GM19239 (cell line): ENCODE measurements around the gene SPO11.
"Not testable (repeated sequence)": the region's sequence is repeated elsewhere in the genome, so short reads cannot be mapped to it uniquely, and the experiment has no call there.

ENCODE experiments used
- DNase-seq: peaks from one replicate; pipeline ENCODE4 v3.0.0; 2011; ENCODE audit warnings: low spot score; ENCODE audit not compliant: insufficient read length
- FAIRE-seq: peaks from 2 replicates; lab custom pipeline; 2011; peaks lifted over from hg19 to GRCh38; lab: Jason Lieb, UNC

The SPO11 gene

DNA sequence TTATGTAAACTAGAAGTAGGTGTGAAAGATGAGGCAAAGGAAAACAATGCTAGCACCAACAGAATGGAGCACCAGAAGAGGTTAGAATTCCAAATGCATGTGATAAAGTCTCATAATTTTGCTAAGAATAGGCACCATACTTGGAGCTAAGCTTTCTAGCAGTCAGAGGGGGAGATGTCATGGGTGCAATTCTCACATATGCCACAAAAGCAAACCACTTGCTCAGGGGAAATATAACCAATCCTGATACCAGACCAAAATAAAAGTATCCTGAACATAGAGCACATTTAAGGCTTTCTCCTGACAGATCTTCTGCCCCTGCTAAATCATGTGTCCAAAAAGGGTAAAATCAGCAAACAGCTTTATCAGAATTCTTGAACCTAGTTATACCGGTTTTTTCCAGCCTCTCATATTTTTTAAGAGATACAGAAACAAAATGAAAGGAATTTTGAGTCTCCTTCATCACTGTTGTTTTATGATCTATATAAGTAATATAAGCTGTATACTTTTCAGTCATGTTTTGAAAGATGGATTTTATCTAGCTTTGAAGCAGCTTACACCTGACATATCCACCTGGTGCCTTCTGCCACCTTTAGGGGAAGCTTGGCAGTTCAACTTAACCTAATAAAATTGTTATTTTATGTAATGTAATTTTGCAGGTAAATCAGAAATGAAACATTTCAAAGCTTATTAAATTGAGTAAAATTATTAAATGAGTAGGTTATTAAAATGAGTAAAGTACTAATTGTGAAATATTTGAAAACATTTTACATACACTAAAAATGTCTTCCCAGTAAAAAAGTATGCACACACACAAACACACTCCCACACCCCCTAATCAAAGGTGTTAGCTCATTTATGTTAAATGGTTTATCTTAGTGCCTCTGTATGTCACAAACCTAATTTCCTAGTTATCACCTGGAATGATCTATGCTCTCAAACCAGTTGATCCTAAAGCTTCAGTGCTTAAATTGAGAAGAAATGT is 2.8 kb downstream of the SPO11 start:
- FAIRE-seq (no peak), DNase-seq (no peak)

DNA sequence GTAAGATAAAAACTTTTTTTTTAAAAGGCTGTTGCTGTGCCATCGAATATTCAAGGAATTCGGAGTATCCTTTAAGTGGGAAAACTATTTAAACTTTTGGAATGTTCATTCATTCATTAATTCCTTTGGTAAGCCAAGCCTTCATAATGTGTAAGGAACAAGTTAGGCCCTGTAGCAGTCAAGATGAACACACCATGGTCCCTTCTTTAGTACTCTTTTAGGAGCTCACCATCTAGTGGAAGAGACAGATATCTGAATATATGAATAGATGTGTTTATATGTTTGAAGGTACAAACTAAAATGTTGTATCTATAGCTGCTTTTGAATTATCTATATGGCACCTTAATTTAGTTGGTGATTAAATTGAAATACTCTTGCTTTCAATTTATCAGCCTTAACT is 5.8 kb downstream of the SPO11 start:
- FAIRE-seq (no peak), DNase-seq (no peak)

DNA sequence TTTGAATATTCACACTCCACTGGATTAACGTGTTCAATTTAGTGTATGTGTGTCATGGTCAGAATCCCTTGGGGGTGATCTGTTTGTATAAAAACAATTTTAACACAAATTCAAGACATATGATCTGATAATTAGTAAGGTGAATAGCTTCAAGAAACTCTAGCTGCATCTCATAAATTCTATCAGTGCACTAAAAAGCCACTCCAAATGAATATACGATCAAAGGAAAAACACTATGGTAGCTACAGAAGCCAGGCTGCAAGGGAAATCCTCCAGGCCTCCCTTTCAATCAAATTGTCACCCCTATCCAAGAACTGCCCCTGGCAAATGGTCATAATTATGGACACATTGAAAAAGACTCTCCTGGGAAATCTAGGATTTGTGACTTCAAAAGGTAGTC is 12.1 kb downstream of the SPO11 start:
- FAIRE-seq, result no peak
- no peak for DNase-seq

DNA sequence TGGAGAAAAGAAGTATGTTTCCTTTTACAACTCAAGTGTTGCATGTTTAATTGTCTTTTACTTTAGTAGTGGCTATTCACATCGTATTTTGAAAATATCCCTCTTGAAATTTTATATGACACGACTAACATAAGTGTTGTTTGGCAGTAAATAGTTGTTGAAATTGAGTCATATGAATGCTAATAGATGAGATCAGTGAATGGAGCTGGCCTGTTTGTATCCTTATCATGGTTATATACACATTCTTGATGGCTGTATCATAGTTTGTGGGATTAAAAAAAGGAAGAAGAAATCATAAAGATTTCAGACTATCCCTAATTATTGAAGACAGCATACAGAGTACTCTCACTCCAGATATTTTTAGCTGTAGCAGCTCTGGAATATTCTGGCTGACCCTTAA is 13.2 kb downstream of the SPO11 start:
- no peak for FAIRE-seq
- DNase-seq, result no peak

DNA sequence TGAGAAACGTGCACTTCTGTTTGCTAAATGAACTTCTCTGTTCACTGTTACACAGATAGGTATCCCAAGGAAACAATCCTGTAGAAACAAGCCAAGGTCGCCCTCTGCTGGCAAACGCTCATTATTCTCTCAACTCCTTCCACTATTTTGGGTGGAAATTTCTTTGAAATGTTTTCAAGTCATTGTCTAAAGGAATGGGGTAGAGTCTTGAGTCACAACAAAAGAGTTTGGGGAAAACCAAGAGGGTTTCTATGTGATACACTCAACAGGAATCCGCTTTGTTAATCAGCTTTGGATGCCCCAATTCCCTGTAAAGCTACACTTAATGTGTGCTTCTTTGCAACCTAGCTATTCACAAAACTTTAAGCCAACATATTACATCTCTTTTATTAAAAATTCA is 16.9 kb downstream of the SPO11 start:
- DNase-seq, result no peak
- peak; percentile 88 for FAIRE-seq

DNA sequence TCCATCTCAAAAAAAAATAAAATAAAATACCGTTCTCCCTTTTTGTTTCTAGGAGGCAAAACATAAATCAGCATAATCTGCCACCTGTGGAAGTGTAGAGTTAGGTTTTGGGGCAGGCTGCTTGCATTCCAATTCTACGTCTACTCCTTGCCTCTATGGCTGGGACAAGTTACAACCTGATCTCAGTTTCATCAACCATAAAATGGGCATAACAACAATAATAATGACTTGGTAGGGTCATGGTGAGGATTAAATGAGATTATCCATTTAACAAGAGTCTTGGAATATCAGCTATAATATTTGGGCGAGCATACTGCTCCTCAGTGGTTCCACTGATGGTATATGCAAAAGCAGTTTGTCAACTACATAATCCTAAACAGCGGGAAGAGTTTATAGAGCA is 17.8 kb downstream of the SPO11 start:
- FAIRE-seq (no peak), DNase-seq (no peak)

DNA sequence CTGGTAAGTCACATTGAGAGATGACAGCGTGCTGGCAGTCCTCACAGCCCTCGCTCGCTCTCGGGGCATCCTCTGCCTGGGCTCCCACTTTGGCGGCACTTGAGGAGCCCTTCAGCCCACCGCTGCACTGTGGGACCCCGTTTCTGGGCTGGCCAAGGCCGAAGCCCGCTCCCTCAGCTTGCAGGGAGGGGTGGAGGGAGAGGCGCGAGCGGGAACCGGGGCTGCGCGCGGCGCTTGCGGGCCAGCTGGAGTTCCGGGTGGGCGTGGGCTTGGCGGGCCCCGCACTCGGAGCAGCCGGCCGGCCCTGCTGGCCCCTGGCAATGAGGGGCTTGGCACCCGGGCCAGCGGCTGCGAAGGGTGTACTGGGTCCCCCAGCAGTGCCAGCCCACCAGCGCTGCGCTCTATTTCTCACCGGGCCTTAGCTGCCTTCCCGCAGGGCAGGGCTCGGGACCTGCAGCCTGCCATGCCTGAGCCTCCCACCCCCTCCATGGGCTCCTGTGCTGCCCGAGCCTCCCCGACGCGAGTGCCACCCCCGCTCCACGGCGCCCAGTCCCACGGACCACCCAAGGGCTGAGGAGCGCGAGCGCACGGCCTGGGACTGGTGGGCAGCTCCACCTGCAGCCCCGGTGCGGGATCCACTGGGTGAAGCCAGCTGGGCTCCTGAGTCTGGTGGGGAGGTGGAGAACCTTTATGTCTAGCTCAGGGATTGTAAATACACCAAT is 18.8 kb downstream of the SPO11 start:
- not testable (repeated sequence) for FAIRE-seq, DNase-seq

DNA sequence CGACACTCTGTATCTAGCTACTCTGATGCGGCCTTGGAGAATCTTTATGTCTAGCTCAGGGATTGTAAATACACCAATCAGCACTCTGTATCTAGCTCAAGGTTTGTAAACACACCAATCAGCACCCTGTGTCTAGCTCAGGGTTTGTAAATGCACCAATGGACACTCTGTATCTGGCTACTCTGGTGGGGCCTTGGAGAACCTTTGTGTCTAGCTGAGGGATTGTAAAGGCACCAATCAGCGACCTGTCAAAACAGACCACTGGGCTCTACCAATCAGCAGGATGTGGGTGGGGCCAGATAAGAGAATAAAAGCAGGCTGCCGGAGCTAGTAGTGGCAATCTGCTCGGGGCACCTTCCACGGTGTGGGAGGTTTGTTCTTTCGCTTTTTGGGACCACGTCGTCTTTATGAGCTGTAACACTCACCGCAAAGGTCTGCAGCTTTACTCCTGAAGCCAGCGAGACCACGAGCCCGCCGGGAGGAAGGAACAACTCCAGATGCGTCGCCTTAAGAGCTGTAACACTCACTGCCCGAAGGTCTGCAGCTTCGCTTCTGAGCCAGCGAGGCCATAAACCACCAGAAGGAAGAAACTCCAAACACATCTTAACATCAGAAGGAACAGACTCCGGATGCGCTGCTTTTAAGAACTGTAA is 19.4 kb downstream of the SPO11 start:
- FAIRE-seq, DNase-seq: not testable (repeated sequence)

DNA sequence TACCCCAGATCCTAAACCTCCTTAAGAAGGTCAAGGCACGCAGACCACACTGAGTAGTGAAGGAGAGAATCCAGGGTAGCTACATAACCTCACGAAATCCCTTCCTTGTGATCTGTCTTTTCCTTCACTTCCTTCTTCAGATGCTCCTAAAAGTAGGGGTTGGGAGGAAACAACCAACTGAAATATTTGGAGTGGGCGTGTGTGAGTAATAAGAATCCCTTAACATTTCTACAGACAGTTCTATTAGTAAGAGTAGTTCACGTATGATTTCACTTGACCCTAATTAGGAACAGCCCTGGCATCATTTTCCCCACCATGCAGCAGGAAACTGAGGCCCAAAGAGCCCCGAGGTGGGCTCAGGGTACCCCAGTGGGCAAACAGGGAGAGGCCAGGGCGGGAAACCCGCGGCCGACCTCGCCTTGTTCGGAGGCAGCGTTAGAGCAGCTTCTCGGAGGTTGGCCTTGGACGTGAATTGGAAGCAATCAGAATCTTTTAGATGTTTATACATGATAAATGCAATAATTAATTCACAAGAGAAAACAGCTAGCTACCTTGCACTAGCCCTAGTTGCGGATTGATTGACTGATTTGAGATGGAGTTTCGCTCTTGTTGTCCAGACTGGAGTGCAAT is 20.6 kb downstream of the SPO11 start:
- FAIRE-seq (no peak), DNase-seq (no peak)

DNA sequence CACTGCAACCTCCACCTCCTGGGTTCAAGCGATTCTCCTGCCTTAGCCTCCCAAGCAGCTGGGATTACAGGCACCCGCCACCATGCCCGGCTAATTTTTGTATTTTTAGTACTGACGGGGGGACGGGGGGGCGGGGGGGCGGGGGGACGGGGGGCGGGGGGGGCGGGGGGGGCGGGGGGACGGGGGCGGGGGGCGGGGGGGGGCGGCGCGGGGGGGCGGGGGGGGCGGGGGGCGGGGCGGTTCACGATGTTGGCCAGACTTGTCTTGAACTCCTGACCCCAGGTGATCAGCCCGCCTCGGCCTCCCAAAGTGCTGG is 21.1 kb downstream of the SPO11 start:
- FAIRE-seq, DNase-seq: not testable (repeated sequence)

DNA sequence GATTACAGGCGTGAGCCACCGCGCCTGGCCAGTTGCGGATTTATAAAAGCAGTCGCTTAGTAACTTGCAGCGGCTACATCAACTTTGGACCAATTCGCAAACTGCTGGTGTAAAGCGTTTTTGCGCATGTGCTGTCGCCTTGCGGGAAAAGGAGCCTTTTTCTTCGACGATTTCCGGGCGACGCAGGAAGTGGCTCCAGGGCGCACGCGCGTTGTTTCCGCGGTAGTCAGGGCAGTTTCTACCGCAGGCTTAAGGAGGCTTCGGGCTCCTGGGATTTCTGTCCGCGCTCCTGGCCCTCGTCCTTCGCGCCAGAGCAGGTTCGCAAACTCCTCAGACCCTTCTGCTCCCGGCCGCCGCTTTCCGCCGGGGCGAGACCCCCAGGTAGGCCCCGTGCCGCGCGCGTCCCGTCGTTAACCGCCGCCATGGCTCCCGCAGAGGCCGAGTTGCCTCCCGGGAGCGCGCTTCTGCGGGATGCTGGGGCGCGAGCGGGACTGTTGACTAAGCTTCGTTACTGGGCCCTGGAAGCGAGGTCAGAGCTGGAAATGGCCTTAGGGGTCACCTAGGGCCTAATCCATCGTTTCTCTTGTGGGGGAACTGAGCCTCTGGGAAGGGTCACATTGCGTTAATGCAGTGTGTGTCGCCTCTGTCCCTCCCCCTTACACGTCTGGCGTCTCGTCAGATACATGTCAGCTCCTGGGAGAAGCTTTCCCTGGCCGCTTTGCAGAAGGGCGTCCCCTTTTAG is 21.6 kb downstream of the SPO11 start, which contains the start of gene RAE1:
TSS of gene RAE1 (plus strand) at position 214 of the 742 bp plus-strand sequence. CDS start 2,784 bp downstream, outside the sequence.
- peak; percentile 64 for FAIRE-seq
- peak; percentile 92 for DNase-seq

DNA sequence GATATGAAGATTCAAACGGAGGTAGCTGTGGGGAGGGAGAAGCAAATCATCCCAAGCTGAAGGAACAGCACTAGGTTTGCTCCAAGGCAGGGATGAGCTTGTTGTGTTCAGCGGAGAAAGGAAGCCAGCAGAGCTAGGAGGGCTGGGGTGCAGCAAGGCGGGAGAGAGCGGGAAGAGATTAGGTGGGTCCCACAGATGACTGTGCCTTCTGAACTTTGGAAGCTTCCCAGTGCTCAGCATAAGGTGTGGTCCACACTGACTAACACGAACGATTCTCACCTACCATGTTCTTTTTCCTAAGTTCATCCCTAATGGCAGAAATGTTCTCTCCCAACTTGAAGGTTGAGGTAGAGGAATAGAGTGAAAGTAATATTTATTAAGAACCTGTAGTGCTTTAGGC is 22.7 kb downstream of the SPO11 start:
- FAIRE-seq (no peak), DNase-seq (no peak)

DNA sequence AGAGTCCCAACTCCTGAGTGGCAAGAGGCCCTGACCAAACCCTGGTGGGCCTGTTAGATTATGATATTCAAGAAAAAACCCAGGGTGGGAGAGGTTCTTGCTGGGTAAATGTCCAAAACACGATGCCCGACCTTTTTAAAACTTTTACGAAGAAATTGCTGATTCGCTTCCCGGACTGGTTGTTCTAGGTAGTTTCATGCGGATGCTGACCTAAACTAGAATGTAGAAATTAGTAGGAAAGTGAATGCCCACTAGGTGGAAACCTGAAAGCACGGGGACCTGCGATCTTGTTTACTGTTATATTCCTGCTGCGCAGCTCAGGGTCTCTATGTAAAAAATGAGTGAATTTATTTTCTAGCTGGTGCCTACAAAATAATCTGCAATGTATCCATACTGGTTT is 23.7 kb downstream of the SPO11 start:
- DNase-seq (no peak), FAIRE-seq (no peak)

DNA sequence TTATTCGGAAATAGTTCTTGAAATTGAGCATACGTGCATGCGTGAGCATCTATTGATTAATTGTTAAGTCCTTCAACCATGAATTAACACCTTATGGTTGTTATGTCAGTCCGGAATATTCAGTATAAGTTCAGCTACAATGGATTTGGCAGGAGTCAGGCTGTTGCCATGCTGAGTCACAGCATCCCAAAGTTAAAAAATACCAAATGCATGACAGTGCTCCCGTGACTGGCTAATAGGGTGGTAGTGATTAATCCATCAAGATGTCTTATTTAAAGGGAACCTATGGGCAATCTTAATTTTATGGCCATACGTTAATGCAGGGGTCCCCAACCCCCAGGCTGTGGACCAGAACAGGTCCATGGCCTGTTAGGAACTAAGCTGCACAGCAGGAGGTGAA is 31.9 kb downstream of the SPO11 start:
- DNase-seq (no peak), FAIRE-seq (no peak)

DNA sequence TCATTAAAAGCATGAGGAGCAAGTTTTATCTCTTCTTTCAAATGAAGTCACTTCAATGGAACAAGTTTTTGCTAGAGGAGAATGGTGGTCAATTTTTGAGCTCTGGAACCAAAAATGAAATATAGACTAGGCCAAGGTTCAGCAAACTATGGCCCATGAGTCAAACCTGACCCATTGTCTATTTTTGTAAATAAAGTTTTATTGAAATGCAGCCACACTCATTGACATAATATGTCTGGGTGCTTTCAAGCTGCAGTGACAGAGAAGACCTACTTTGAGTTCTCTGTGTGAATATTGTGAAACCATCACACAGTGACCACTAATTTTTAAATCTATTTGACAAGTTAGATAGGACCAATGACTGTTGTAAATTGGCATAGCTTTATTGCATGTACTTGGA is 34.8 kb downstream of the SPO11 start:
- FAIRE-seq (no peak), DNase-seq (no peak)

DNA sequence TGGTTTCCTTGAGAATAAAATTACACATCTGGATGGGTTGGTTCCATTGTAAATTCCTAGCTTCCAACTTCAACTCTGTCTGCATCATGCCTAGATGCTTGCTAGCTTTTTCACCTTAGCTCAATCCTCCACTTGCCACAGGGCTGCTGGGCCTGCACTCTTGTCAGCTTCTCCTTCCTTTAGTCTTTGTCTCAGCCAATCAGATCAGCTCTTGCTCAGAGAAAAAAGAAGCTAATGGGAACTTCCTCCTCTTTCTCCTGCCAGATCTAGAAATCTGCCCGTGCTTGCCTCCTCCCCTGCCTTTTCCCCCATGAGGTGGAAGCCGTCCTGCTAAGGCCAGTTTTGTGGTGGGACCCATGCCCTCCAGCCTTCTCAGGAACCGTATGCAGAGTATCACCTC is 40.0 kb downstream of the SPO11 start:
- FAIRE-seq (no peak), DNase-seq (no peak)

DNA sequence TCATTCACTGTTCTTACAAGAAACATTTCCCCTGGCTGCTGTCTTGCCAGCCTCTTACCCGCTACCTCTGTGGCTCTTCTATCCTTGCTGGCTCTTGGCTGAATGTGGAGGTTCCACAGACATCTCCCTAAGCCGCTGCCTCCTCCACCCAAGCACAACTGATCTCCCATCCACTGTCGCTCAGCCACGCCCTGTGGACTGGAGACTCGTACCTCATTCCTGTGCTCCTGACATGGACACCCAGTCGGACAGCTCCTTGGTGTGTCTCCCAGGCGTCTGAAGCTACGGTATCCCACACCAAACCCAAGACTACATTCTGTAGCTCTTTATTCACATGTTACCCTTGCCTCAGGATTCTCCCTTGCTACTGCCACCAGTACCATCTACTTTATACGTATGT is 40.7 kb downstream of the SPO11 start:
- FAIRE-seq, result no peak

DNA sequence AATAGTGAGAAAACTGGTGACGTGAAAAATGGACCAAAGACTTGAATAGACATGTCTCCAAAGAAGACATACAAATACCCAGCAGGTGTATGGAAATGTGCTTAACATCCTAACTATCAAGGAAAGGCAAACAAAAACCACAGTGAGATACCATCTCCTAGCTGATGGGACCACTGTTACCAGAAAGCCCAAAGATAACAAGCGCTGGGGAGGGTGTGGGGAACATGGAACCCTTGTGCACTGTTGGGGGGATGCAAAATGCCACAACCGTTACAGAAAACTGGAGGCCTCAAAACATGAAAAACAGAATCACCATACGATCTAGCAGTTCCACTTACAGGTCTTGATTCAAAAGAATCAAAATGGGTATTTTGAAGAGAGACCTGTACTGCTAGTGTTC is 41.8 kb downstream of the SPO11 start:
- FAIRE-seq, result no peak
- DNase-seq, result no peak

More for the DNA sequence above, 40.7 kb downstream of the SPO11 start:
- DNase-seq, result no peak

DNA sequence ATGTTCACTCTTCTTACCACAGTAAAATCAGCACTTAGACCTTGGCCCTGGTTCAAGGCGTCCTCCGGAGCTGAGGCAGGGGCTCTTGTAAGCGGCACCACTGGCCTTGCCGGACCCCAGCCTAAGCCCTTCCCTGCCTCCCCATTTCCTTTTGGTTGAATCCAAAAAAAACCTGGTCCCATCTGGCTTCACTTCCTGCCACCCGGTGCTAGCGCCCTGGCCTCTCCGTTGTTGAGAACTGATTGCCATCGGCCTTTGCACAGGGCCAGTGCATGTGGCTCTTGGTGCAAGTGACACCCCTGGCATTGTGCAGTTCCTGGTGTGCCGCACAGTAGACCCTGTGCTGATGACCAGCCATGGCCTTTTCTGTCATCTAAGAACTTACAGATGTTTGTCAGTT is 42.6 kb downstream of the SPO11 start:
- FAIRE-seq, result no peak

More for the DNA sequence above, 42.6 kb downstream of the SPO11 start:
- DNase-seq, result no peak
